Lower lobe of right lung (tissue), 2 donors: ENCODE measurements around the gene AK8. TPM values are rescaled to one million over a fixed set of nuclear protein-coding genes. Genes with fewer than 3 reads are reported as not detected.

Experiments
- ATAC-seq, 2 donors: fragments of 200-7000 bp; cut with Tn5 transposase; one replicate each; pipeline ENCODE4 v1.9.1; 2020 to 2022; ENCODE audit warnings: mild to moderate bottlenecking in 2 of 2, moderate library complexity in 2 of 2
- DNase-seq: peaks from one replicate; pipeline ENCODE4 v3.0.0-alpha.2; 2020
- H3K27ac ChIP-seq: fragments of 200-600 bp; one replicate; pipeline ENCODE4 v1.8.0; 2022
- H3K27me3 ChIP-seq: fragments of 200-600 bp; one replicate; pipeline ENCODE4 v1.8.0; 2022; ENCODE audit warnings: low read depth
- H3K36me3 ChIP-seq: fragments of 200-600 bp; one replicate; pipeline ENCODE4 v1.8.0; 2022; ENCODE audit warnings: mild to moderate bottlenecking
- H3K4me1 ChIP-seq: fragments of 200-600 bp; one replicate; pipeline ENCODE4 v1.8.0; 2022
- H3K4me3 ChIP-seq: fragments of 200-600 bp; one replicate; pipeline ENCODE4 v1.8.0; 2022; ENCODE audit warnings: mild to moderate bottlenecking
- H3K9me3 ChIP-seq: fragments of 200-600 bp; one replicate; pipeline ENCODE4 v1.8.0; 2022
- intact Hi-C: fragments of 100-400 bp; cut with DNase I; formaldehyde crosslinking; loops from one replicate; pipeline ENCODE4 v1.11.0; 2022
- total RNA-seq: library from RNA; stranded (reverse); fragmentation: NEBNext Ultra II Directional; extraction: Animal tissue kit (Norgen Biotek cat#: 25700); gene quantifications from one replicate; pipeline ENCODE4 v1.2.1, GENCODE V29; 2021
- TF ChIP-seq, protein P1 (sequence below): fragments of 200-600 bp; IDR thresholded peaks from one replicate; pipeline ENCODE4 v1.8.0; 2022; ENCODE audit warnings: antibody characterized with exemption, mild to moderate bottlenecking
- donor health status: DM: no; HTN: yes; CAD: no; lungs with severe emphysema.

Gene AK8
- total RNA-seq, 1 donor from 2014 or later, result 6.1 TPM

DNA sequence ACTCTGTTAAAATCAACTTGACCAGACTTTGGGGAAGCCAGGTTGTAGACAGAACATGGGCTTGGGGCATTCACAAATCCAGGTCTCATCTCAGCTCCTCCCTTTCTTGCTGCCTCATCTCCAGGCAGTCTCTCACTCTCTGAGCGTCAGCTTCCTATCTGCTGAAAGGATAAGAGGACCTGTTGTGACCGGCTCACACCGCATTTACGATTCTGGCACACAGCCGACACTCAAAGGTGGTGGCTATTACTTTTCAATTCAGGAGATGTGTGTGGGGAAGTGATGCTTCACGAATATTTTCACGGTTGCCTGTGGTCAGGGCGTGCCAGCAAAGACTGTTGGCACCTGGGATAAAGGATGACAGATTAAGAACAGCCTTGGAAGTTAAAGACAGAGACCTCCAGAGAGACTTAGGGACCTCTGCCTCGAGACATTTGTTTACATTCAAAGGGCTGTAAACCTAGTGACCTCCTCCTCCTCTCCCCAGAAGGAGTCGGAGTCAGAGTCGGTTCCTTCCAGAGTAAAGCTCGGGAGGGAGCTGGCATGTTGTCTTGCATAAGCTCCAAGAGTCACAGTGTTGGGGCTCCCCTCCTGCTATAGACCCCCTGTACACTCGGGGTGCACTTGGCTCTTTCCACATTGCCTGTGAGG lies 83.2 kb downstream of the AK8 start:
- no peaks in the 10 kb centered on the region for H3K36me3 ChIP-seq
- TF ChIP-seq, protein P1, sequence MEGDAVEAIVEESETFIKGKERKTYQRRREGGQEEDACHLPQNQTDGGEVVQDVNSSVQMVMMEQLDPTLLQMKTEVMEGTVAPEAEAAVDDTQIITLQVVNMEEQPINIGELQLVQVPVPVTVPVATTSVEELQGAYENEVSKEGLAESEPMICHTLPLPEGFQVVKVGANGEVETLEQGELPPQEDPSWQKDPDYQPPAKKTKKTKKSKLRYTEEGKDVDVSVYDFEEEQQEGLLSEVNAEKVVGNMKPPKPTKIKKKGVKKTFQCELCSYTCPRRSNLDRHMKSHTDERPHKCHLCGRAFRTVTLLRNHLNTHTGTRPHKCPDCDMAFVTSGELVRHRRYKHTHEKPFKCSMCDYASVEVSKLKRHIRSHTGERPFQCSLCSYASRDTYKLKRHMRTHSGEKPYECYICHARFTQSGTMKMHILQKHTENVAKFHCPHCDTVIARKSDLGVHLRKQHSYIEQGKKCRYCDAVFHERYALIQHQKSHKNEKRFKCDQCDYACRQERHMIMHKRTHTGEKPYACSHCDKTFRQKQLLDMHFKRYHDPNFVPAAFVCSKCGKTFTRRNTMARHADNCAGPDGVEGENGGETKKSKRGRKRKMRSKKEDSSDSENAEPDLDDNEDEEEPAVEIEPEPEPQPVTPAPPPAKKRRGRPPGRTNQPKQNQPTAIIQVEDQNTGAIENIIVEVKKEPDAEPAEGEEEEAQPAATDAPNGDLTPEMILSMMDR, result no peak
- no peak overlapping the region for H3K27ac ChIP-seq
- intact Hi-C loops, result no loop called here
- peaks cover 12% of the 10 kb centered on the region for H3K4me1 ChIP-seq
- H3K27me3 ChIP-seq, result no peaks in the 10 kb centered on the region
- DNase-seq, result no peak
- H3K4me3 ChIP-seq, result no peak overlapping the region
- no peak for ATAC-seq
- H3K9me3 ChIP-seq, result no peaks in the 10 kb centered on the region

DNA sequence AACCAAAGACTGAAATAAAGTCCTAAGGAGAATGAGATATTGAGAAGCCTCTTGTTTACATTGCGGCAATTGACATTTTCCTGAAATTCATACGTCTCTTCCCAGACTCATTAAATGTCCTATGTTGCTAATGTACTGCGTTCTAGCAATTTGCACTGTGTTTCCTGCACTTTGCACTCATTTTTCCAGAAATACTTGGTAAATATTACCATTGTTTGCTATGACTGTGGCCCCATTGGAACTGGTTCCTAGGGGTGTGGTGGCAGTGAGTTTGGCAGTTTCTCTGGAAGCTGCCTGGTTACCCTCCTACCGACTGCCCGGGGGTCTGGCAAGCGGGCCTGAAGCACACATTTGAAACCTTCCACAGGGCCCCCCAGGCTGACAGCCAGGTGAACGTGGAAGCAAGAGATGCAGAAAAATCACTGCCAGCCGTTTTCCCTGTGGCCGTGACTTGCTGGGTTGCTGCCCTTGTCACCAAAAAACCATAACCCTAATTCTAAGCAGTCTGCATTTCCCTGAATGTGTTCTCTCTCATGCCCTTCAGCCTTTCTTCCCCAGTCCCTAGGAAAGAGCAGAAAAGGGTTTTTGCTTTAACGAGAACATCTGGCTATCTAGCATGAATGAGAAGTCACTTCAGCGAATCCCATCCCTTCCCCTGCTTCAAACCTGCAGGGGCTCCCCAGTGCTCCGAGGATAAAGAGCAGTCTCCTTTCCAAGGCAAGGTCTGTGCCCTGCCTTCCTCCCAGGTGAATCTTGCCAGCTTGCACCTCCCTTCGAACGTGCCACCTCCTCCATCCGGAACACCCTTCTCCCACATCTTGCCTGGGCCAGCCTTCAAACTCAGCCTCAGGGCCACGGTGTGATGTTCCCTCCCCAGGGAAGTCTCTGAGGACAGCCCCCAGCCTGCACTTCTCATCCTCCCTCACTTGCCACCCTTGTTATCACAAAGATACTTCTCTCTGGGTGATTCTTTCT lies 84.2 kb downstream of the AK8 start:
- ATAC-seq (no peak), DNase-seq (no peak)
- Histone ChIP-seq H3K4me3 (no peak overlapping the region), H3K27me3 (no peaks in the 10 kb centered on the region), H3K9me3 (no peaks in the 10 kb centered on the region), H3K27ac (no peak overlapping the region), H3K36me3 (no peaks in the 10 kb centered on the region), H3K4me1 (peaks cover 6% of the 10 kb centered on the region)
- intact Hi-C loops, result no loop called here
- TF ChIP-seq, protein P1, result no peak

DNA sequence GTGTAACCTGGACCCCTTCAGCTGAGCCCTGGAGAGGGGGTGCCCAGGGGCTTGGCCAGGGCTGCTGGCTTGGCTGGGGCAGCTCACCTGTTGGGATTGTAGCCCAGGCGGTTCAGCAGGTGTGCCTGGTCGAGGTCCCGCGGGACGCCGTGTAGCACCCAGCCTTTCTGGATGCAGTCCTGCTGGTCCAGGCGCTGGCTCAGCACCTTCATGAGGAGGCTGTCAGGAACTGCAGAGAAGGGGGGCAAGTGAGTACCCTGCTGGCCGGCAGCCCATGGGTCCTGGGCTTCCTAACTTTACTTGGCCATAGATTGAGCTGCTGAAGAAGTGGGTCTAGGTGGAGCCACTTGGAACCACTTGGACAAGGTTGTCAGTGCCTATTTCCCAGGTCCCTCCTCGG lies 85.5 kb downstream of the AK8 start:
- ATAC-seq (no peak), DNase-seq (no peak)
- no peak overlapping the region for H3K4me3 ChIP-seq

DNA sequence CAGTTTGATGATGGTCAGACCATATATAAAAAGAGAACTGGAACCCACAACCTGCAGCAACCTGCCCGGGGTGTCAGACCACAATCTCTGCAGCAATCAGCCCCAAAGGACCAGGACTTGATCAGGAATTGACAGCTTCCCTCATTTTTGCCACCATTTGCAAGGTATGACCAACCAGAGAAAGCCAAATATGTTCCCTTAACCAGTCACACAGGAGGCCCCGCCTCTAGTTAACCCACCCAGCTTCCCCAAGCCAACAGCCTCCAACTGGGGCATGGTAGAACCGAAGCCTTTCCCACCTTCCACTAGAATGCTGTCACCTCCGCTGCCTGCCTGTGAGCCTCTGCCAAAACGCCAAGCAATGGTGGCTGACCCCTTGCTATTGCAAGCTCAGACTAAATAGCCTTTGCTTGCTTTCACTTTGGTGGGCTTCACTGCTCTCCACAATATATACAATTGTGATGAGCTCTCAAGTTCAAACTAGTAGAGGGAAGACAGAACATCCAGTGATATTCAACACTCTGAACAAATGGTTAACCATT lies 86.3 kb downstream of the AK8 start:
- intact Hi-C loops, result no loop called here
- DNase-seq, result no peak

More for the DNA sequence above, 85.5 kb downstream of the AK8 start:
- Histone ChIP-seq H3K4me1 (no peaks in the 10 kb centered on the region), H3K27ac (no peak overlapping the region), H3K36me3 (no peaks in the 10 kb centered on the region), H3K9me3 (no peaks in the 10 kb centered on the region), H3K27me3 (no peaks in the 10 kb centered on the region)
- intact Hi-C loops, result no loop called here
- TF ChIP-seq, protein P1, result no peak

DNA sequence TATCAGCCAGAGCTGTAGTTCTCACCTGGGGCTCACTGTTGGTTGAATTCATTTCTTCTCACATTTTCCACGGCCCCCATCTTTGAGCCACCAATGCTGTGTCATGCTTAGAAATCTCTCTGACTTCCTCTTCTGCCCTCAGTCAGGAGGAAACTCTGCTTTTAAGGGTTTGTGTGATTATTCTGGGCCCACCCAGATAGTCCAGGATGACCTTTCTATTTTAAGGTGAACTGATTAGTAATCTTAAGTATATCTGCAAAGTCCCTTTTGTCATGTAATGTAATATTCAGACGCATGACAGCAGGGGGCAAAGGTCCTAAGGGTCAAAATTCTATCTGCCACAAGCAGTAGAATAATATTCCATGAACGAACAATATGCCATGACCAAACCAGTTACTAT lies 88.4 kb downstream of the AK8 start:
- DNase-seq (no peak), ATAC-seq (no peak)
- no peaks in the 10 kb centered on the region for H3K9me3 ChIP-seq
- TF ChIP-seq, protein P1, result no peak
- intact Hi-C loops, result no loop called here
- H3K4me3 ChIP-seq, result no peak overlapping the region
- no peaks in the 10 kb centered on the region for H3K27me3 ChIP-seq
- H3K36me3 ChIP-seq, result no peaks in the 10 kb centered on the region
- H3K27ac ChIP-seq, result no peak overlapping the region
- no peaks in the 10 kb centered on the region for H3K4me1 ChIP-seq

More for the DNA sequence above, 86.3 kb downstream of the AK8 start:
- Histone ChIP-seq H3K27ac (no peak overlapping the region), H3K4me3 (no peak overlapping the region), H3K4me1 (no peaks in the 10 kb centered on the region), H3K27me3 (no peaks in the 10 kb centered on the region), H3K9me3 (no peaks in the 10 kb centered on the region), H3K36me3 (no peaks in the 10 kb centered on the region)
- TF ChIP-seq, protein P1, result no peak
- ATAC-seq, result no peak
